ENCODE data around the gene MYOD1.

The MYOD1 gene

GRCh38 chr11:17719028-17719937, at the start of gene MYOD1:
Gene MYOD1, plus strand, starts transcription at chr11:17719571. Its CDS starts 212 bp downstream, at chr11:17719783.
- peak within 1 kb of the TSS; percentile 50 for H3K4me3 ChIP-seq (ENCODE audit: low read length)
- DNase-seq (ENCODE audit: low read depth): no peak
- no peak for TF ChIP-seq CTCF (conservative IDR thresholded peaks at IDR 0.05; ENCODE audit: low read depth, low read length)

- TF ChIP-seq CTCF (conservative IDR thresholded peaks at IDR 0.05; ENCODE audit: low read depth, low read length): no peak
- H3K4me3 ChIP-seq (ENCODE audit: low read length): no peak overlapping the region
- DNase-seq (ENCODE audit: low read depth): no peak
These were observed 46.9 kb upstream of the MYOD1 start for GRCh38 chr11:17672469-17672868.

- TF ChIP-seq CTCF (conservative IDR thresholded peaks at IDR 0.05; ENCODE audit: low read depth, low read length): no peak
- no peak for DNase-seq (ENCODE audit: low read depth)
- no peak overlapping the region for H3K4me3 ChIP-seq (ENCODE audit: low read length)
These were observed 45.4 kb upstream of the MYOD1 start for GRCh38 chr11:17673951-17674350.

- H3K4me3 ChIP-seq (ENCODE audit: low read length): no peak overlapping the region
- no peak for DNase-seq (ENCODE audit: low read depth)
- no peak for TF ChIP-seq CTCF (conservative IDR thresholded peaks at IDR 0.05; ENCODE audit: low read depth, low read length)
These were observed 36.5 kb upstream of the MYOD1 start for GRCh38 chr11:17682848-17683247.

GRCh38 chr11:17683377-17684161, 35.8 kb upstream of the MYOD1 start:
- peak; percentile 93 for DNase-seq (ENCODE audit: low read depth)
- H3K4me3 ChIP-seq (ENCODE audit: low read length): no peak overlapping the region
- TF ChIP-seq CTCF (conservative IDR thresholded peaks at IDR 0.05; ENCODE audit: low read depth, low read length): no peak

- TF ChIP-seq CTCF (conservative IDR thresholded peaks at IDR 0.05; ENCODE audit: low read depth, low read length): no peak
- no peak for DNase-seq (ENCODE audit: low read depth)
- H3K4me3 ChIP-seq (ENCODE audit: low read length): no peak overlapping the region
These were observed 34.8 kb upstream of the MYOD1 start for GRCh38 chr11:17684550-17684949.

Data from retinal pigment epithelial cell (primary cell).